ENCODE data around the gene PTPN14.

Gene PTPN14

DNA sequence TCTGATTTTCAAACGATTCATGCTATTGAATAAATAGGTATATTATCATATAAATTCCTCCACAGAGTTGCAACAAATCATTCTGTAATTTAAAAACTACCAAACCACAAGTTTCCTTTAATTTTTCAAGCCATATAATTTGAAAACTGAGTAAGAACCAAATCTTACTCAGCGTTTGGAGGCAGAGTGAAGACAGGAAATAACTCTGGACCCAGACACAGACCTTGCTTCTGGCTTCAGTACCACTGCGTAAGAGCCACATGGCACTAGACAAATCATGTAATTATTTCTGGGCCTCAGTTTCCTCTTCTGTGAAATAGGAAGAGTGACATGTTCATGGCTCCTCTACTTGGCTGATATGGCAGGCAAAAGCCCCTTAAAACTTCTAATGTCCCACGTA, 188.0 kb downstream of the PTPN14 start:
- Histone ChIP-seq H3K36me3 (ENCODE audit: control insufficient read depth, insufficient read depth, low read length) (no peaks in the 10 kb centered on the region), H3K27me3 (ENCODE audit: control insufficient read depth, insufficient read depth, low read length, poor library complexity, severe bottlenecking) (no peaks in the 10 kb centered on the region), H3K9me3 (ENCODE audit: control insufficient read depth, low read length) (no peaks in the 10 kb centered on the region), H3K27ac (ENCODE audit: insufficient read depth, low read depth, low read length, poor library complexity, severe bottlenecking) (no peak overlapping the region), H3K4me3 (ENCODE audit: insufficient read depth, low read depth, low read length) (no peak overlapping the region), H3K4me1 (ENCODE audit: control insufficient read depth, insufficient read depth, low read length) (no peaks in the 10 kb centered on the region)
- WGBS, 2 experiments = 85 to 86% methylated on average over 3 of the region's 4 CpGs

DNA sequence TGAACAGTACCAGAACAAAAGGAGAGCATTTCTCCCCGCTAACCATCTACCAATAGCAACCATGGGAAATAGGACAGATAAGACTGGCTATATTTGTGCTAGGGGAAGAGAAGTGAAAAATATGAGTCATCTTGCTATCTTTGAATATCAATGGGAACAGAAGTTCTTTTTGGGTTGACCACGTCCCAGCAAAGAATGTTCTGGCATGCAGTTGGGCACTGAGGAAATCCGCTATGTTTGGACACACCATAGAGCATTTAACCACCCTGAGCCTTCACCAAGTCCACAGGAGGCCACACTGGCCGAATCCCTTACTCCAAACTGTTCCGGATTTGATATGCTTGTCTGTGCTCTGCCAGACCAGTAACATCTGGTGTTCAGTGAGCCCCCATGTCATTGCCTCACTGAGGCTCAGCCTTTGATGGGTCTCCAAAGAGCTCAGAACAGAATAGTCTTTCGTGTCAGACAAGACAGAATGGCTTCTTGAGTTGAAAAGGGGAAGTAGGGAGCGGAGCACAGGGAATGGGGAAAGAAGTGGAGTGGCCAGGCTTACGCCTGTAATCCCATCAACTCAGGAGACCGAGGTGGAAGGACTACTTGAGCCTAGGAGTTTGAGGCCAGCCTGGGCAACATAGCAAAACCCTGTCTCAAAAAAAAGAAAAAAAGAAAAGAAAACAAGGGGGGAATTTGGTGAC, 189.1 kb downstream of the PTPN14 start:
- no peaks in the 10 kb centered on the region for H3K9me3 ChIP-seq (ENCODE audit: control insufficient read depth, low read length)
- H3K4me3 ChIP-seq (ENCODE audit: insufficient read depth, low read depth, low read length) = no peak overlapping the region
- WGBS, 2 experiments = 94 to 95% methylated on average over 8 to 9 of the region's 9 CpGs
- no peaks in the 10 kb centered on the region for H3K36me3 ChIP-seq (ENCODE audit: control insufficient read depth, insufficient read depth, low read length)
- H3K27ac ChIP-seq (ENCODE audit: insufficient read depth, low read depth, low read length, poor library complexity, severe bottlenecking) = no peak overlapping the region
- no peaks in the 10 kb centered on the region for H3K27me3 ChIP-seq (ENCODE audit: control insufficient read depth, insufficient read depth, low read length, poor library complexity, severe bottlenecking)
- no peaks in the 10 kb centered on the region for H3K4me1 ChIP-seq (ENCODE audit: control insufficient read depth, insufficient read depth, low read length)

DNA sequence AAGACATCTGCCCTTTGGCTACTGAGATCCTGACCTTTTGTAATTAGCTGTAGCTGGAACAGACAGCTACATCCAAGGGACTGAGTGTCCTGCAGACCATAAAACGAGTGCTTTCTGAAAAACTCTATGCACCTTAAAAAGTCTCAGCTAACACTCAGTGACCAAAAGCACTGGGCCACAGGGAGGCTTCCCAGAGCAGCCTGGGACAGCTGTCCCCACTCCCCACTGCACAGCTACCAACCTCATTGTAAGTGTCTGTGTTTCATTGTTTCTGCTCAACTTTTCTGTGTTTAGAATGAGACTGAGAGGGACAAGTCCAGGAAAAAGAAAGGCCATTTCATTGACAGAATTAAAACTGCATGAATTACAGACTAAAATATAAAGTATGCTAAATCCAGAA, 189.8 kb downstream of the PTPN14 start:
- H3K36me3 ChIP-seq (ENCODE audit: control insufficient read depth, insufficient read depth, low read length) = no peaks in the 10 kb centered on the region
- no peaks in the 10 kb centered on the region for H3K27me3 ChIP-seq (ENCODE audit: control insufficient read depth, insufficient read depth, low read length, poor library complexity, severe bottlenecking)
- no peaks in the 10 kb centered on the region for H3K9me3 ChIP-seq (ENCODE audit: control insufficient read depth, low read length)
- H3K4me1 ChIP-seq (ENCODE audit: control insufficient read depth, insufficient read depth, low read length) = no peaks in the 10 kb centered on the region
- H3K4me3 ChIP-seq (ENCODE audit: insufficient read depth, low read depth, low read length) = no peak overlapping the region
- H3K27ac ChIP-seq (ENCODE audit: insufficient read depth, low read depth, low read length, poor library complexity, severe bottlenecking) = peak overlapping the region; percentile 22
- 82 to 83% methylated on average over 1 of the region's 1 CpG for whole genome bisulfite sequencing, 2 experiments

DNA sequence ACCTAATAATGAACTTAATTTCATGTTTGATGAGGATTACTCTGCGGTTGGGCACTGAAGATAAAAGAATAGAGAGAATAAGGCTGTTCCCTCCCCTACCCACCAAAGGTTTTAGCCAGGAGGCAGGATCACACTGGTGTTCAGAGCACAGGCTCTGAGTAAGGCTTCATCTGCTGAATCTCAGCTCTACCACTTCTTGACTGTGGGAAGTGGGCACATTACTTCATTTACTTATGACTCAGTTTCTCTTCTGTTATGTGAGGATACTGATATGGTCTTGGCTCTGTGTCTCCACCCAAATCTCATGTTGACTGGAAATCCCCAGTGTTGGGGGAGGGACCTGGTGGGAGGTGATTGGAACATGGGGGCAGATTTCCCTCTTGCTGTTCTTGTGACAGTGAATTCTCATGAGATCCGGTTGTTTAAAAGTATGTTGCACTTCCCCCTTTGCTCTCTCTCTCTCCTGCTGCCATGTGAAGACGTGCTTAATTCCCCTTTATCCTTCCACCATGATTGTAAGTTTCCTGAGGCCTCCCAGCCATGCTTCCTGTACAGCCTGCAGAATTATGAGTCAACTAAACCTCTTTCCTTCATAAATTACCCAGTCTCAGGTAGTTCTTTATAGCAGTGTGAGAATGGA, 190.8 kb downstream of the PTPN14 start:
- WGBS, 2 experiments = 87 to 94% methylated on average over 3 of the region's 3 CpGs
- no peaks in the 10 kb centered on the region for H3K36me3 ChIP-seq (ENCODE audit: control insufficient read depth, insufficient read depth, low read length)

DNA sequence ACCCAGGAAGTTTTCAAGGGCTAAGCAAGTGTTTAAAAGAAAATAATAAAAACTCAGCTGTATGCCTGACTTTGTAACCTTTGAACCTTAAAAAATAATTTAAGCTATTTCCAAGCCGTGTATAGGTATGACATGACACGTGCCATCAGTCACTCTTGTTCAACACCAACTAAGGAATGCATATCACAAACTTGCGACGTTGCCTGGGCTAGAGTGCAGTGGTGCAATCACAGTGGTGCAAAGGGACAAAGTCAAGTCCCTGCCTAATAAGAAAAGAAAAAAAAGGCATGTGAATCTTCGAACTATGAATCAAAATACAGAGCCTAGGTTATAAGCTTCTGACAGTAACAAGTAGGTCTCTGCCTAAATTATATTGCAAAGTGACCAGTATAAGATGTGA, 191.3 kb downstream of the PTPN14 start:
- Histone ChIP-seq H3K4me1 (ENCODE audit: control insufficient read depth, insufficient read depth, low read length) (no peaks in the 10 kb centered on the region), H3K4me3 (ENCODE audit: insufficient read depth, low read depth, low read length) (no peak overlapping the region), H3K27ac (ENCODE audit: insufficient read depth, low read depth, low read length, poor library complexity, severe bottlenecking) (no peak overlapping the region), H3K27me3 (ENCODE audit: control insufficient read depth, insufficient read depth, low read length, poor library complexity, severe bottlenecking) (no peaks in the 10 kb centered on the region), H3K36me3 (ENCODE audit: control insufficient read depth, insufficient read depth, low read length) (peaks cover 4% of the 10 kb centered on the region), H3K9me3 (ENCODE audit: control insufficient read depth, low read length) (no peaks in the 10 kb centered on the region)
- WGBS, 2 experiments = 93 to 96% methylated on average over 5 of the region's 5 CpGs

More for the DNA sequence above, 190.8 kb downstream of the PTPN14 start:
- no peaks in the 10 kb centered on the region for H3K27me3 ChIP-seq (ENCODE audit: control insufficient read depth, insufficient read depth, low read length, poor library complexity, severe bottlenecking)
- no peaks in the 10 kb centered on the region for H3K4me1 ChIP-seq (ENCODE audit: control insufficient read depth, insufficient read depth, low read length)
- H3K4me3 ChIP-seq (ENCODE audit: insufficient read depth, low read depth, low read length) = no peak overlapping the region
- no peaks in the 10 kb centered on the region for H3K9me3 ChIP-seq (ENCODE audit: control insufficient read depth, low read length)
- H3K27ac ChIP-seq (ENCODE audit: insufficient read depth, low read depth, low read length, poor library complexity, severe bottlenecking) = no peak overlapping the region

DNA sequence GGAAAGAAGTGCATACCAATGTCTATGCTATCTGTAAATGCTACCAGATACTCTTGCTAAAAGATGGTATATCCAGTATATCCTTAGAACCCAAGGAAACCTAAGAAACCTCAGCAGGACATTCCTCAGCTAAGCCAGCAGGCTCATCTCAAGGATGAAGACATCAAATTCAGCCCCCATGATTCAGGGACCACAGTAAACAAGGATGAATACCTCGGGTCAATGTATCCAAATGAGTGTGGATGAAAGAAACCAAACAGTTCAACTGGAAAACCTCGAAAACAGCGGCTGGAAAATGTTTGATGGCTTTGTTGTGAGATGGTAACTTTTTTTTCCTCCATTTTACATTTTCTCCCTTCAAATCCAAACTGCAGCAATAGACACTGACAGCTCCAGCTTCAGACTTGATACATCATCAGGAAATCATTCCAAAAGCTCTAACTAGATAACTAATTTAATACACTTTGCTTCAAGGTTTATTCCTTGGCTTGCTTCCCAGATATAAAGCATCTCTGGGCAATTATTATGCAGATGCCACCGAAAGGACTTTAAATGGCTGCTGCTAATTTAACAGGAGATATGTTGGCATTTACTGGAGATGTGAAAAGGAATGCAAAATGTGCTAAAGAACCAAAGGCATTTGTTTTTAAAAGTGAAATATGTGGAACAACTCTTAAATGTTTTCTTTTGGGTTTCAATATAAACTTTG, 196.8 kb downstream of the PTPN14 start:
- Histone ChIP-seq H3K4me3 (ENCODE audit: insufficient read depth, low read depth, low read length) (no peak overlapping the region), H3K27me3 (ENCODE audit: control insufficient read depth, insufficient read depth, low read length, poor library complexity, severe bottlenecking) (no peaks in the 10 kb centered on the region), H3K9me3 (ENCODE audit: control insufficient read depth, low read length) (no peaks in the 10 kb centered on the region), H3K4me1 (ENCODE audit: control insufficient read depth, insufficient read depth, low read length) (no peaks in the 10 kb centered on the region), H3K36me3 (ENCODE audit: control insufficient read depth, insufficient read depth, low read length) (peaks cover 5% of the 10 kb centered on the region), H3K27ac (ENCODE audit: insufficient read depth, low read depth, low read length, poor library complexity, severe bottlenecking) (no peak overlapping the region)
- 90 to 91% methylated on average over 2 to 4 of the region's 4 CpGs for WGBS, 2 experiments

DNA sequence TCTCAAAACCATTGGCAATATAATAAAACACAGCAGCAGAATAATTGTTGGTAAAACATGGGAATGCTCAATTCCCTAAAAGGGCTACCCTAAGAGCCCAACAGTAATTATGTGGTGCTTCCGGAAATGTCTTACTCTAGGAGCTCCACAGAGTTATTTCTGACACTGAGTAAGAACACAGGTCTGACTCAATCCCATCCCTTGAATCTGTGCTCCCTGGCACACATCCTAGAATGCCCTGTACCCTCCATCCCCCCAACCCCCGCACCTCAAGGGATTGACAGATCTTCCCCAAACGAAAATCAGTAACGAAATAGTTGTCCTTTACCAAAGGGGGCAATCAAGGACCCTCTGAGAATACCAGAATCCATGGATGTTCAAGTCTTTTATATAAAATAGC, 198.6 kb downstream of the PTPN14 start:
- peaks cover 5% of the 10 kb centered on the region for H3K4me1 ChIP-seq (ENCODE audit: control insufficient read depth, insufficient read depth, low read length)
- H3K27me3 ChIP-seq (ENCODE audit: control insufficient read depth, insufficient read depth, low read length, poor library complexity, severe bottlenecking) = no peaks in the 10 kb centered on the region
- no peak overlapping the region for H3K4me3 ChIP-seq (ENCODE audit: insufficient read depth, low read depth, low read length)
- WGBS, 2 experiments = 92 to 93% methylated on average over 4 of the region's 4 CpGs
- H3K27ac ChIP-seq (ENCODE audit: insufficient read depth, low read depth, low read length, poor library complexity, severe bottlenecking) = no peak overlapping the region
- H3K9me3 ChIP-seq (ENCODE audit: control insufficient read depth, low read length) = no peaks in the 10 kb centered on the region
- peaks cover 5% of the 10 kb centered on the region for H3K36me3 ChIP-seq (ENCODE audit: control insufficient read depth, insufficient read depth, low read length)

DNA sequence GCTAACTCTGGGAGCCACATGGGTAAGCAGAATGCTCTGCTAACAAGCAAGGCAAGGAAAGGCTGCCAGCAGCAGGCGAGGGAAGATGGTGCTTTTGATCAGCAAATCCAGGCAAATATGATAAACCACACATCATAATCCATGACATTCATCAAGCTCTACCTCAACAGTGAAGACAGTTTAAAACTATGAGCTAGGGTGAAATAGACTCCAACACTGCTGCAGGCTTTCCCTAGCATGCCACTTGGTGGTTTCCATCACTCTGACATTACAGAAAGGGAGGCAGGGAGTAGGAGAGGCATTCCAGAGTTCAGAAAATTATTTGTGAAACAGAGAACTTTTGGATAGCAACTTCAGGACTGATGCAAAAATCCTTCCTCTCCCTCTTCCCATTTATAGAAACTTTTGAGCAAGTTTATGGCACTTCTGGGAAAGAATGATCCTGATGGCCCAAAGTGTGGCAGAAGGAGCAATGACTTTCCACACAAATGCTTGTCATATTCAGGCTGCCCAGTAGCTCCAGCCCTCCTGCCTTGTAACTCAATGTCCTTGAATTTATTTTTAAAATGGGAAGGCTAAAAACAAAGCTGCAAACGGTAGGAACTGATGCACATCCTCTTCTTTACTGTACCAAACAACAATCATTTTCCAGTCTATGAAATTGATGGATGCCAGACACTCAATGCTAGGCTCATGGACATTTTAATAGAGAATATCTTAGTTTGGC, 199.7 kb downstream of the PTPN14 start:
- Histone ChIP-seq H3K27me3 (ENCODE audit: control insufficient read depth, insufficient read depth, low read length, poor library complexity, severe bottlenecking) (no peaks in the 10 kb centered on the region), H3K9me3 (ENCODE audit: control insufficient read depth, low read length) (no peaks in the 10 kb centered on the region), H3K36me3 (ENCODE audit: control insufficient read depth, insufficient read depth, low read length) (peaks cover 5% of the 10 kb centered on the region), H3K4me1 (ENCODE audit: control insufficient read depth, insufficient read depth, low read length) (peaks cover 5% of the 10 kb centered on the region), H3K27ac (ENCODE audit: insufficient read depth, low read depth, low read length, poor library complexity, severe bottlenecking) (no peak overlapping the region), H3K4me3 (ENCODE audit: insufficient read depth, low read depth, low read length) (no peak overlapping the region)
- 85 to 93% methylated on average over 2 of the region's 2 CpGs for WGBS, 2 experiments

DNA sequence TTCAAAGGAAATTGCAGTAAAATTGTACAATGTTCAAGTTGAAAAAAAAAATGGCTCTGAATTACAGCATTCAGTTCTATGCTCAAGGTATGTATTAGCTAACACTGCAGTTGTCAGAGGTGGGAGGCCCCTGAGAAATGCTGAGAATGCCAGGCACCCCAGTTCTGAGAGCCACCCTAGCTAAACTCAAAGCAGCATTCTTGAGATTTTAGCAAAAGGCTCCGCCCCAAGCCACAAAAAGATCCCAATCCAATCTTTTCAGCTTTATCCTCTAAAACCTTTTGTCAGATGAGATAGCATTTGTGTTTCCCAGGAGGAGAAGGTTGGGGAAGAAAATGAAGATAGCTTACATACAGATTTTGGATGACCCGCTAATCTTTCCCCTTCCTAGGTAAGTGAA, 201.6 kb downstream of the PTPN14 start:
- Histone ChIP-seq H3K36me3 (ENCODE audit: control insufficient read depth, insufficient read depth, low read length) (no peaks in the 10 kb centered on the region), H3K27me3 (ENCODE audit: control insufficient read depth, insufficient read depth, low read length, poor library complexity, severe bottlenecking) (no peaks in the 10 kb centered on the region), H3K9me3 (ENCODE audit: control insufficient read depth, low read length) (no peaks in the 10 kb centered on the region), H3K4me1 (ENCODE audit: control insufficient read depth, insufficient read depth, low read length) (peaks cover 5% of the 10 kb centered on the region), H3K27ac (ENCODE audit: insufficient read depth, low read depth, low read length, poor library complexity, severe bottlenecking) (peak overlapping the region; percentile 61), H3K4me3 (ENCODE audit: insufficient read depth, low read depth, low read length) (no peak overlapping the region)
- WGBS, 2 experiments = 87 to 92% methylated on average over 1 to 2 of the region's 2 CpGs

DNA sequence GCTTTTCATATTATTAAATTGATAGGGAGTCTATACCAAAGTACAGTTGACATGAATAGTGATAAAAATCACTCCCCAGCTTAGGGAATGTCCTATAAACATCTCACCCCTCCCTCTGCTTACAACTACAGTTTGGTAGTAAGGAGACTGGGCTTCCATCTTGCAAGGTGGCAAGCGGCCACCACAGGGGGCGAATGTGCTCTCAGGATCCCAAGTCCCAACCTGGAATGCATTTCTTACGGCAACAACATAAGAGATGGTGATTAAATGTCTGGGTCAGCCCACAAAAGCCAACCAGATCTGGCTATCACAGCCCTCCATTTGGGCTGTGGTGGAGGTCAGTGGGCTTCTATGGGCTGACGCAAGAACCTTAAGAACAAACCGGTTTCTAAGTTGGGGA, 202.4 kb downstream of the PTPN14 start:
- peaks cover 5% of the 10 kb centered on the region for H3K4me1 ChIP-seq (ENCODE audit: control insufficient read depth, insufficient read depth, low read length)
- H3K4me3 ChIP-seq (ENCODE audit: insufficient read depth, low read depth, low read length) = no peak overlapping the region
- no peaks in the 10 kb centered on the region for H3K9me3 ChIP-seq (ENCODE audit: control insufficient read depth, low read length)
- WGBS, 2 experiments = 80 to 95% methylated on average over 5 of the region's 5 CpGs
- no peaks in the 10 kb centered on the region for H3K27me3 ChIP-seq (ENCODE audit: control insufficient read depth, insufficient read depth, low read length, poor library complexity, severe bottlenecking)
- no peak overlapping the region for H3K27ac ChIP-seq (ENCODE audit: insufficient read depth, low read depth, low read length, poor library complexity, severe bottlenecking)
- H3K36me3 ChIP-seq (ENCODE audit: control insufficient read depth, insufficient read depth, low read length) = no peaks in the 10 kb centered on the region
